ENCODE results near the gene LETM1.

The LETM1 gene

GRCh38 chr4:1767770-1768366, 88.1 kb downstream of the LETM1 start:
- no peak for DNase-seq (ENCODE audit: low read depth)
- no peak for TF ChIP-seq CTCF (IDR thresholded peaks at IDR 0.05; ENCODE audit: control insufficient read depth, extremely low read depth, insufficient read depth)
- no peak overlapping the region for H3K4me3 ChIP-seq (ENCODE audit: low read depth, low read length)

- TF ChIP-seq CTCF (IDR thresholded peaks at IDR 0.05; ENCODE audit: control insufficient read depth, extremely low read depth, insufficient read depth) = no peak
- DNase-seq (ENCODE audit: low read depth) = no peak
- no peak overlapping the region for H3K4me3 ChIP-seq (ENCODE audit: low read depth, low read length)
These were observed 88.7 kb downstream of the LETM1 start for GRCh38 chr4:1767061-1767769.

GRCh38 chr4:1766106-1767060, 89.6 kb downstream of the LETM1 start:
- no peak for TF ChIP-seq CTCF (IDR thresholded peaks at IDR 0.05; ENCODE audit: control insufficient read depth, extremely low read depth, insufficient read depth)

GRCh38 chr4:1765409-1766072, 90.4 kb downstream of the LETM1 start:
- no peak for DNase-seq (ENCODE audit: low read depth)
- TF ChIP-seq CTCF (IDR thresholded peaks at IDR 0.05; ENCODE audit: control insufficient read depth, extremely low read depth, insufficient read depth) = no peak
- no peak overlapping the region for H3K4me3 ChIP-seq (ENCODE audit: low read depth, low read length)

More at GRCh38 chr4:1766106-1767060, 89.6 kb downstream of the LETM1 start:
- no peak overlapping the region for H3K4me3 ChIP-seq (ENCODE audit: low read depth, low read length)
- no peak for DNase-seq (ENCODE audit: low read depth)

GRCh38 chr4:1764670-1765069, 91.3 kb downstream of the LETM1 start:
- no peak overlapping the region for H3K4me3 ChIP-seq (ENCODE audit: low read depth, low read length)
- DNase-seq (ENCODE audit: low read depth) = no peak
- TF ChIP-seq CTCF (IDR thresholded peaks at IDR 0.05; ENCODE audit: control insufficient read depth, extremely low read depth, insufficient read depth) = no peak

- TF ChIP-seq CTCF (IDR thresholded peaks at IDR 0.05; ENCODE audit: control insufficient read depth, extremely low read depth, insufficient read depth) = no peak
- DNase-seq (ENCODE audit: low read depth) = no peak
- H3K4me3 ChIP-seq (ENCODE audit: low read depth, low read length) = no peak overlapping the region
These were observed 92.3 kb downstream of the LETM1 start for GRCh38 chr4:1763550-1764080.

All from LNCaP clone FGC (cell line).